ENCODE data around the gene KCND2.
"Not testable (repeated sequence)": the region's sequence is repeated elsewhere in the genome, so short reads cannot be mapped to it uniquely, and the experiment has no call there.

The KCND2 gene

GRCh38 chr7:120588862-120589261, 315.9 kb downstream of the KCND2 start:
- no peak for DNase-seq

- DNase-seq: no peak
Measured at GRCh38 chr7:120600607-120601006, 327.6 kb downstream of the KCND2 start.

- no peak for DNase-seq
Measured at GRCh38 chr7:120603366-120603765, 330.4 kb downstream of the KCND2 start.

- peak; percentile 62 for DNase-seq
Measured at GRCh38 chr7:120609136-120609753, 336.3 kb downstream of the KCND2 start.

GRCh38 chr7:120611975-120612374, 339.0 kb downstream of the KCND2 start:
- no peak for DNase-seq

GRCh38 chr7:120615703-120616102, 342.7 kb downstream of the KCND2 start:
- no peak for DNase-seq

GRCh38 chr7:120617275-120617674, 344.3 kb downstream of the KCND2 start:
- DNase-seq: peak; percentile 16

- no peak for DNase-seq
Measured at GRCh38 chr7:120628251-120628650, 355.3 kb downstream of the KCND2 start.

GRCh38 chr7:120639884-120640283, 366.9 kb downstream of the KCND2 start:
- DNase-seq: no peak

- no peak for DNase-seq
Measured at GRCh38 chr7:120645966-120646365, 373.0 kb downstream of the KCND2 start.

- DNase-seq: no peak
Measured at GRCh38 chr7:120654241-120654640, 381.3 kb downstream of the KCND2 start.

GRCh38 chr7:120658516-120658915, 385.5 kb downstream of the KCND2 start:
- no peak for DNase-seq

GRCh38 chr7:120662291-120662690, 389.3 kb downstream of the KCND2 start:
- DNase-seq: no peak

GRCh38 chr7:120665068-120665467, 392.1 kb downstream of the KCND2 start:
- DNase-seq: no peak

- DNase-seq: no peak
Measured at GRCh38 chr7:120675076-120675475, 402.1 kb downstream of the KCND2 start.

- DNase-seq: no peak
Measured at GRCh38 chr7:120677535-120677934, 404.6 kb downstream of the KCND2 start.

GRCh38 chr7:120680985-120681384, 408.0 kb downstream of the KCND2 start:
- DNase-seq: no peak

- no peak for DNase-seq
Measured at GRCh38 chr7:120684463-120684862, 411.5 kb downstream of the KCND2 start.

- peak; percentile 8 for DNase-seq
Measured at GRCh38 chr7:120691915-120692314, 418.9 kb downstream of the KCND2 start.

- no peak for DNase-seq
Measured at GRCh38 chr7:120695848-120696247, 422.9 kb downstream of the KCND2 start.

- no peak for DNase-seq
Measured at GRCh38 chr7:120700796-120701195, 427.8 kb downstream of the KCND2 start.

- not testable (repeated sequence) for DNase-seq
Measured at GRCh38 chr7:120702408-120702807, 429.4 kb downstream of the KCND2 start.

- DNase-seq: no peak
Measured at GRCh38 chr7:120703585-120704240, 430.7 kb downstream of the KCND2 start.

- DNase-seq: no peak
Measured at GRCh38 chr7:120709252-120709971, 436.4 kb downstream of the KCND2 start.
